ENCODE data around the gene CD207.

CD207 gene

GRCh38 chr2:70829916-70830315 is 5.7 kb downstream of the CD207 start:
- Histone ChIP-seq H3K27me3 (ENCODE audit: insufficient read depth, low read depth) (no peaks in the 10 kb centered on the region), H2AFZ (ENCODE audit: low read depth) (no peak overlapping the region), H3K36me3 (ENCODE audit: insufficient read depth) (no peaks in the 10 kb centered on the region), H4K20me1 (ENCODE audit: insufficient read depth) (no peaks in the 10 kb centered on the region), H3K4me2 (no peak overlapping the region), H3K4me1 (ENCODE audit: low read depth, poor library complexity, severe bottlenecking) (peaks cover 13% of the 10 kb centered on the region), H3K9ac (no peak overlapping the region), H3K4me3 (IDR thresholded peaks at IDR 0.05; ENCODE audit: insufficient read depth, low read depth, low read length) (no peak overlapping the region), H3K27ac (no peak overlapping the region), H3K79me2 (ENCODE audit: insufficient read depth, low read depth) (no peaks in the 10 kb centered on the region)
- TF ChIP-seq, protein P1, sequence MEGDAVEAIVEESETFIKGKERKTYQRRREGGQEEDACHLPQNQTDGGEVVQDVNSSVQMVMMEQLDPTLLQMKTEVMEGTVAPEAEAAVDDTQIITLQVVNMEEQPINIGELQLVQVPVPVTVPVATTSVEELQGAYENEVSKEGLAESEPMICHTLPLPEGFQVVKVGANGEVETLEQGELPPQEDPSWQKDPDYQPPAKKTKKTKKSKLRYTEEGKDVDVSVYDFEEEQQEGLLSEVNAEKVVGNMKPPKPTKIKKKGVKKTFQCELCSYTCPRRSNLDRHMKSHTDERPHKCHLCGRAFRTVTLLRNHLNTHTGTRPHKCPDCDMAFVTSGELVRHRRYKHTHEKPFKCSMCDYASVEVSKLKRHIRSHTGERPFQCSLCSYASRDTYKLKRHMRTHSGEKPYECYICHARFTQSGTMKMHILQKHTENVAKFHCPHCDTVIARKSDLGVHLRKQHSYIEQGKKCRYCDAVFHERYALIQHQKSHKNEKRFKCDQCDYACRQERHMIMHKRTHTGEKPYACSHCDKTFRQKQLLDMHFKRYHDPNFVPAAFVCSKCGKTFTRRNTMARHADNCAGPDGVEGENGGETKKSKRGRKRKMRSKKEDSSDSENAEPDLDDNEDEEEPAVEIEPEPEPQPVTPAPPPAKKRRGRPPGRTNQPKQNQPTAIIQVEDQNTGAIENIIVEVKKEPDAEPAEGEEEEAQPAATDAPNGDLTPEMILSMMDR (conservative IDR thresholded peaks at IDR 0.05; ENCODE audit: low read depth, low read length) = no peak

DNA sequence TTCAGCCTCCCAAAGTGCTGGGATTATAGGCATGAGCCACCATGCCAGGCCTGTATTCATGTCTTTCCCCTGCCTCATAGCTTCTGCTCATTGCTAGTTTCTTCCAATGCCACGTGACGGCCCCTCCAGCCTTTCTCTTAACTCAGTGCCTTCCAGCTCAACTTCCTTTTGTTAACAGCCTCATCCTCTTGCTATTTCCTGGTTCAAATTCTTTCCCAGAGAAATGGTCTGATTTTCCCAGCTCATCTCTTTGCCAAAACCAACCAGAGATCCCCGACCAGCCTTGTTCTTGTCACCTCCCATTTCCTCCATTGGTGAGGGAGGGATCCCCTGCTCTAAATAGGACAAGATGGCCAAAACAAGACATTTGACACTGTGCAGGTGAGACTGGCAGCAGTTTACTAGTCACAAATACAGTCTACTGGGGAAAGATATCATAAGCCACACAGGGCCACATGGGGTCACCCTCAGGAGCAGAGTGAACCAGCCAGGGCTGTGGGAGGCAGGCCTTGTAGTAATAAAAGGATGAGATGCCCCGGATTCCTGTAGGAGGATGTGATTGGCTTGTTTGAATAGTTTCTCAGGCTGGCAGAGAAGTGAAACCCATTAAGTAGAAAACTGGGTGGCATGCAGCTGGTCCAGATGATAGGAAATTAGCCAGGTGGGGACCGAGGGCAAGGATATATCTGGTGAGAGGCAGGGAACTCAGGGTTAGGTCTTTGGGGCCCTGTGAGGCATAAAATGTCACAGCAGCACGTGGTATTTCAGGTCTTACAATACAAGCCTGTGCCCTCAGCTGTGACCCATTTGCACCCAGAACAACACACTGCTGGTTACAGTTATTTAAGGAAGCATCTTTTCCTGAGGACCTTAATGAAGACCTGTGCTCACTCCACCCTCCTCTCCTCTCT is 6.4 kb downstream of the CD207 start:
- H3K4me2 ChIP-seq = no peak overlapping the region
- no peaks in the 10 kb centered on the region for H3K36me3 ChIP-seq (ENCODE audit: insufficient read depth)
- no peak overlapping the region for H2AFZ ChIP-seq (ENCODE audit: low read depth)
- no peak overlapping the region for H3K4me3 ChIP-seq (IDR thresholded peaks at IDR 0.05; ENCODE audit: insufficient read depth, low read depth, low read length)
- no peaks in the 10 kb centered on the region for H3K79me2 ChIP-seq (ENCODE audit: insufficient read depth, low read depth)
- no peak overlapping the region for H3K9ac ChIP-seq
- H3K4me1 ChIP-seq (ENCODE audit: low read depth, poor library complexity, severe bottlenecking) = peaks cover 13% of the 10 kb centered on the region
- no peak overlapping the region for H3K27ac ChIP-seq
- no peaks in the 10 kb centered on the region for H4K20me1 ChIP-seq (ENCODE audit: insufficient read depth)
- H3K27me3 ChIP-seq (ENCODE audit: insufficient read depth, low read depth) = no peaks in the 10 kb centered on the region
- TF ChIP-seq, protein P1 (conservative IDR thresholded peaks at IDR 0.05; ENCODE audit: low read depth, low read length) = no peak

DNA sequence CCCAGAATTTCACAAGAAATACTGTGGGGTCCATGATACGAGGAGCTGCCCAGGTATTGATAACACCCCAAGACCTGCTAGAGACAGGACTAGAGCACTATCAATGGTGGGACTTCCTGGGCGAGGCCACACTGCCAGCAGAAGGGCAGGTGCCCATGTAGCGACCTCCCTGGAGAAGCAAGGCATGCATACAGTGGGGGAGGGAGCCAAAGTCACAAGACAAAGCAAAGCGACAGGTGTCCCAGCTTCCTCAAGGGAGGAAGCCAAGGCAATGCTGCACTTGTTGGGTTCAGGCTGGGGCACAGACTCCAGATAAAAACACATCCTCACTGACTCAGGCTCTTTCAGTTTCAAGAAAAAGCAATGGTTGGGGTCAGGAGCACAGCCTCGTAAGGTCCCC is 7.5 kb downstream of the CD207 start:
- H3K9ac ChIP-seq = no peak overlapping the region
- no peak overlapping the region for H3K27ac ChIP-seq
- no peaks in the 10 kb centered on the region for H3K36me3 ChIP-seq (ENCODE audit: insufficient read depth)
- H3K27me3 ChIP-seq (ENCODE audit: insufficient read depth, low read depth) = no peaks in the 10 kb centered on the region
- H3K4me1 ChIP-seq (ENCODE audit: low read depth, poor library complexity, severe bottlenecking) = peaks cover 13% of the 10 kb centered on the region
- no peaks in the 10 kb centered on the region for H4K20me1 ChIP-seq (ENCODE audit: insufficient read depth)
- H3K4me3 ChIP-seq (IDR thresholded peaks at IDR 0.05; ENCODE audit: insufficient read depth, low read depth, low read length) = no peak overlapping the region
- TF ChIP-seq, protein P1 (conservative IDR thresholded peaks at IDR 0.05; ENCODE audit: low read depth, low read length) = no peak
- H3K4me2 ChIP-seq = no peak overlapping the region
- no peaks in the 10 kb centered on the region for H3K79me2 ChIP-seq (ENCODE audit: insufficient read depth, low read depth)
- H2AFZ ChIP-seq (ENCODE audit: low read depth) = no peak overlapping the region; the same call in 1 of the 2 replicates

DNA sequence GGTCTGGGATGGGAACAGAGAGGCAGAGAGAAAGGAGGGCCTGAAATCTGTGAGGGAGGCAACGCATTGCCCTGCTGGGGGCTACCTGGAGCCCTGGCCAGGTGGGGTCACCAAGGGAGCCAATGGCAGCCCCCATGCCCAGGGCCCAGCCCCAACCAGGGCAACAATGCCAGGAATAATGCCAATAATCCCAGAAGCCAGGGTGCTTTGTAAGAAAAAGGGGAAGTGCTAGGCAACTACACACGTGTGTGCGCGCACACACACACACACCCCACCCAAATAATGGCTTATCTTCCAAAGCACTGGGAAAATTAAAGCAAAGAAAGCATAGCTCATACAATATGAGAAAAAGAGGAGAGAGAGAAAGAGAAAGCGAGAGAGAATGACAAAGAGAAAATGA is 8.2 kb downstream of the CD207 start:
- Histone ChIP-seq H3K27ac (no peak overlapping the region), H3K4me2 (no peak overlapping the region), H3K4me1 (ENCODE audit: low read depth, poor library complexity, severe bottlenecking) (peaks cover 13% of the 10 kb centered on the region), H4K20me1 (ENCODE audit: insufficient read depth) (no peaks in the 10 kb centered on the region), H3K27me3 (ENCODE audit: insufficient read depth, low read depth) (no peaks in the 10 kb centered on the region), H3K9ac (no peak overlapping the region), H3K79me2 (ENCODE audit: insufficient read depth, low read depth) (no peaks in the 10 kb centered on the region), H3K4me3 (IDR thresholded peaks at IDR 0.05; ENCODE audit: insufficient read depth, low read depth, low read length) (no peak overlapping the region), H2AFZ (ENCODE audit: low read depth) (no peak overlapping the region), H3K36me3 (ENCODE audit: insufficient read depth) (no peaks in the 10 kb centered on the region)
- TF ChIP-seq, protein P1 (conservative IDR thresholded peaks at IDR 0.05; ENCODE audit: low read depth, low read length) = no peak
